Measurements from ENCODE around the gene UTF1. TPM values are rescaled to one million over a fixed set of nuclear protein-coding genes. Genes with fewer than 3 reads are reported as not detected.

UTF1 gene
- total and polyA plus RNA-seq, 9 of the 15 experiments (the other 6 are each of a cell fraction or from before 2014, with no cell fraction given): 0.35 to 0.46 TPM; not detected in 7

- TF ChIP-seq THAP12 (CRISPR knock-in tag; IDR thresholded peaks at IDR 0.05): no peak
- no peak for TF ChIP-seq NFE2 (IDR thresholded peaks at IDR 0.05; ENCODE audit: low read depth)
- TF ChIP-seq ETS2 (tag; IDR thresholded peaks at IDR 0.05; ENCODE audit: borderline replicate concordance, poor library complexity, severe bottlenecking): no peak
- no peak for TF ChIP-seq DMBX1 (CRISPR knock-in tag; IDR thresholded peaks at IDR 0.05; ENCODE audit: borderline replicate concordance)
- TF ChIP-seq NR2F6 (CRISPR knock-in tag; IDR thresholded peaks at IDR 0.05): no peak
- no peak for TF ChIP-seq TCF15 (CRISPR knock-in tag; IDR thresholded peaks at IDR 0.05)
- no peak for TF ChIP-seq MYNN (IDR thresholded peaks at IDR 0.05)
- TF ChIP-seq MYNN (CRISPR knock-in tag; IDR thresholded peaks at IDR 0.05): no peak
- TF ChIP-seq NFIX (CRISPR knock-in tag; IDR thresholded peaks at IDR 0.05; ENCODE audit: low read depth): no peak
Measured at GRCh38 chr10:133268532-133268931, 38.5 kb downstream of the UTF1 start (continued).

- no TSS peak for BruUV-seq (replicated peaks)
- 78% methylated on average over 8 of the region's 26 CpGs for WGBS (ENCODE audit: insufficient coverage, low coverage, missing lambda C conversion rate)
- Histone ChIP-seq H3K27me3 (ENCODE audit: control insufficient read depth in 2 of 2, insufficient read depth in 2 of 2, low read length in 2 of 2) (no peaks in the 10 kb centered on the region), H3K9ac (ENCODE audit: insufficient read depth in 1 of 2, low read depth in 2 of 2, low read length in 2 of 2) (no peak overlapping the region), H3K4me1 (replicated peaks in 1 of 2; ENCODE audit: control insufficient read depth in 2 of 2, insufficient read depth in 2 of 2, low read length in 2 of 2) (peaks cover 0 to 82% of the 10 kb centered on the region in 2 experiments; a peak in 3 of 5 replicates), H4K20me1 (replicated peaks; ENCODE audit: control insufficient read depth, insufficient read depth, low read length) (no peaks in the 10 kb centered on the region), H2AFZ (ENCODE audit: low read depth, low read length) (no peak overlapping the region), H3K36me3 (ENCODE audit: control insufficient read depth, insufficient read depth, low read length) (no peaks in the 10 kb centered on the region), H3K4me3 (no peak overlapping the region), H3K9me3 (replicated peaks; ENCODE audit: control insufficient read depth, insufficient read depth, low read depth, low read length) (no peaks in the 10 kb centered on the region), H3K79me2 (ENCODE audit: control insufficient read depth, insufficient read depth, low read length) (no peaks in the 10 kb centered on the region), H3K27ac (ENCODE audit: extremely low read depth, low read depth, low read length) (no peak overlapping the region), H3K9me1 (ENCODE audit: control insufficient read depth, insufficient read depth, low read length) (no peaks in the 10 kb centered on the region), H3K4me2 (ENCODE audit: insufficient read depth, low read length) (no peak overlapping the region)
- DNase-seq (ENCODE audit: extremely low read depth in 1 of 4, low spot score in 3 of 4) (no peak), ATAC-seq (no peak), FAIRE-seq (no peak)
- ChIA-PET POLR2A (no interaction called here), CTCF (ENCODE audit: low intra/inter-chr PET ratio) (no interaction called here)
- intact Hi-C loops (cut with micrococcal nuclease) (no loop called here), in situ Hi-C loops (cut with MboI) (no loop called here)
- TF ChIP-seq POLR2G (IDR thresholded peaks at IDR 0.05; ENCODE audit: low read depth, low read length) (0 out of 2 replicates have a peak, but pooled peaks have one; percentile 9), ZNF398 (CRISPR knock-in tag; IDR thresholded peaks at IDR 0.05) (no peak)
Measured at GRCh38 chr10:133269367-133269766, 39.4 kb downstream of the UTF1 start.

Data from K562 (cell line).